ENCODE data around the gene TMEM198. TPM values are rescaled to one million over a fixed set of nuclear protein-coding genes. Genes with fewer than 3 reads are reported as not detected.

The TMEM198 gene
- total and polyA plus RNA-seq, 2 experiments from 2014 or later = 5.6 to 13.7 TPM

DNA sequence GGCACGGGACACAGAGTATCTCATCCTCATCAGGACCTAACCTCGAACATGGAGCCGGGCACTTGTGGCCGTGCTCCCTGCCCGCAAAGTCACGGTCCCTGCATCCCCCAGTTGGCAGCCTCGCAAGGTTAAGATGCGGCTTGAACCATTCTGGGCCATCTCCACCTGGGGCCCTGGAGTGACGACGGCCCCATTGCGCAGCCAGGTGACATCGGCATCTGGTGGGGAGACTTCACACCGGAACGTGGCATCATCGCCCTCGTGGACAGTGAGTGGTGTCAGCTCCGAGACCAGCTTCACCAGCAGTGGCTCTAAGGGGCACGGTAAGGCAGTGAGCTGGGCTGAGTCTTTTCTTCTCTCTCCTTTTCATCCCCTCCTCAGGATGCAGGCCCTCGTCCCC lies 12.6 kb downstream of the TMEM198 start:
- no peak for DNase-seq (ENCODE audit: low spot score)
- TF ChIP-seq, protein P1, sequence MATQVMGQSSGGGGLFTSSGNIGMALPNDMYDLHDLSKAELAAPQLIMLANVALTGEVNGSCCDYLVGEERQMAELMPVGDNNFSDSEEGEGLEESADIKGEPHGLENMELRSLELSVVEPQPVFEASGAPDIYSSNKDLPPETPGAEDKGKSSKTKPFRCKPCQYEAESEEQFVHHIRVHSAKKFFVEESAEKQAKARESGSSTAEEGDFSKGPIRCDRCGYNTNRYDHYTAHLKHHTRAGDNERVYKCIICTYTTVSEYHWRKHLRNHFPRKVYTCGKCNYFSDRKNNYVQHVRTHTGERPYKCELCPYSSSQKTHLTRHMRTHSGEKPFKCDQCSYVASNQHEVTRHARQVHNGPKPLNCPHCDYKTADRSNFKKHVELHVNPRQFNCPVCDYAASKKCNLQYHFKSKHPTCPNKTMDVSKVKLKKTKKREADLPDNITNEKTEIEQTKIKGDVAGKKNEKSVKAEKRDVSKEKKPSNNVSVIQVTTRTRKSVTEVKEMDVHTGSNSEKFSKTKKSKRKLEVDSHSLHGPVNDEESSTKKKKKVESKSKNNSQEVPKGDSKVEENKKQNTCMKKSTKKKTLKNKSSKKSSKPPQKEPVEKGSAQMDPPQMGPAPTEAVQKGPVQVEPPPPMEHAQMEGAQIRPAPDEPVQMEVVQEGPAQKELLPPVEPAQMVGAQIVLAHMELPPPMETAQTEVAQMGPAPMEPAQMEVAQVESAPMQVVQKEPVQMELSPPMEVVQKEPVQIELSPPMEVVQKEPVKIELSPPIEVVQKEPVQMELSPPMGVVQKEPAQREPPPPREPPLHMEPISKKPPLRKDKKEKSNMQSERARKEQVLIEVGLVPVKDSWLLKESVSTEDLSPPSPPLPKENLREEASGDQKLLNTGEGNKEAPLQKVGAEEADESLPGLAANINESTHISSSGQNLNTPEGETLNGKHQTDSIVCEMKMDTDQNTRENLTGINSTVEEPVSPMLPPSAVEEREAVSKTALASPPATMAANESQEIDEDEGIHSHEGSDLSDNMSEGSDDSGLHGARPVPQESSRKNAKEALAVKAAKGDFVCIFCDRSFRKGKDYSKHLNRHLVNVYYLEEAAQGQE (IDR thresholded peaks at IDR 0.05; ENCODE audit: unreplicated experiment) = no peak
- TF ChIP-seq, protein P2, sequence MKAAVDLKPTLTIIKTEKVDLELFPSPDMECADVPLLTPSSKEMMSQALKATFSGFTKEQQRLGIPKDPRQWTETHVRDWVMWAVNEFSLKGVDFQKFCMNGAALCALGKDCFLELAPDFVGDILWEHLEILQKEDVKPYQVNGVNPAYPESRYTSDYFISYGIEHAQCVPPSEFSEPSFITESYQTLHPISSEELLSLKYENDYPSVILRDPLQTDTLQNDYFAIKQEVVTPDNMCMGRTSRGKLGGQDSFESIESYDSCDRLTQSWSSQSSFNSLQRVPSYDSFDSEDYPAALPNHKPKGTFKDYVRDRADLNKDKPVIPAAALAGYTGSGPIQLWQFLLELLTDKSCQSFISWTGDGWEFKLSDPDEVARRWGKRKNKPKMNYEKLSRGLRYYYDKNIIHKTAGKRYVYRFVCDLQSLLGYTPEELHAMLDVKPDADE (IDR thresholded peaks at IDR 0.05) = no peak
- H3K9me3 Mint-ChIP-seq = no peaks in the 10 kb centered on the region
- no peak for ATAC-seq
- Histone ChIP-seq H2AFZ (no peak overlapping the region), H3K4me2 (no peak overlapping the region), H3K4me1 (ENCODE audit: insufficient read depth) (peaks cover 26% of the 10 kb centered on the region), H3K79me2 (replicated peaks; ENCODE audit: insufficient read depth) (no peaks in the 10 kb centered on the region), H4K20me1 (replicated peaks; ENCODE audit: insufficient read depth) (no peaks in the 10 kb centered on the region), H3K27me3 (ENCODE audit: insufficient read depth) (peaks cover 17% of the 10 kb centered on the region), H3K9me2 (ENCODE audit: insufficient read depth) (no peaks in the 10 kb centered on the region), H3K36me3 (ENCODE audit: insufficient read depth) (no peaks in the 10 kb centered on the region; the same call in 1 of the 2 replicates), H3K4me3 (no peak overlapping the region), H3F3A (replicated peaks; ENCODE audit: low read depth) (peaks cover 10% of the 10 kb centered on the region; the same call in 1 of the 2 replicates), H3K27ac (ENCODE audit: low read depth) (no peak overlapping the region)
- H3K4me3 Mint-ChIP-seq = no peak overlapping the region
- peaks cover 31% of the 10 kb centered on the region for H3K27me3 Mint-ChIP-seq (ENCODE audit: insufficient read depth, low read depth, poor library complexity)
- H3K4me1 Mint-ChIP-seq = peaks cover 28% of the 10 kb centered on the region
- no peak overlapping the region for H3K27ac Mint-ChIP-seq
- H3K36me3 Mint-ChIP-seq (ENCODE audit: low read depth) = peaks cover 13% of the 10 kb centered on the region; the same call in 2 of the 3 replicates

- no peak overlapping the region for H3K4me3 ChIP-seq
- no peak overlapping the region for H3K27ac Mint-ChIP-seq
Observed at GRCh38 chr2:219557320-219557719, 13.5 kb downstream of the TMEM198 start.

More at GRCh38 chr2:219557320-219557719, 13.5 kb downstream of the TMEM198 start:
- DNase-seq (ENCODE audit: low spot score) = no peak
- H4K20me1 ChIP-seq (replicated peaks; ENCODE audit: insufficient read depth) = no peaks in the 10 kb centered on the region
- ATAC-seq = no peak
- Mint-ChIP-seq H3K36me3 (ENCODE audit: low read depth) (peaks cover 15% of the 10 kb centered on the region), H3K9me3 (no peaks in the 10 kb centered on the region), H3K27me3 (ENCODE audit: insufficient read depth, low read depth, poor library complexity) (peaks cover 33% of the 10 kb centered on the region), H3K4me1 (peaks cover 37% of the 10 kb centered on the region), H3K4me3 (no peak overlapping the region)
- H2AFZ ChIP-seq = no peak overlapping the region
- H3K4me1 ChIP-seq (ENCODE audit: insufficient read depth) = peaks cover 35% of the 10 kb centered on the region
- TF ChIP-seq JUNB (IDR thresholded peaks at IDR 0.05; ENCODE audit: unreplicated experiment) (no peak), EZH2phosphoT487 (IDR thresholded peaks at IDR 0.05; ENCODE audit: unreplicated experiment) (no peak), ZNF462 (CRISPR knock-in tag; IDR thresholded peaks at IDR 0.05) (no peak), NANOG (IDR thresholded peaks at IDR 0.05; ENCODE audit: borderline replicate concordance) (no peak)
- H3F3A ChIP-seq (replicated peaks; ENCODE audit: low read depth) = peaks cover 11% of the 10 kb centered on the region; the same call in 1 of the 2 replicates
- no peak overlapping the region for H3K27ac ChIP-seq (ENCODE audit: low read depth)
- H3K9me2 ChIP-seq (ENCODE audit: insufficient read depth) = no peaks in the 10 kb centered on the region
- no peaks in the 10 kb centered on the region; the same call in 1 of the 2 replicates for H3K36me3 ChIP-seq (ENCODE audit: insufficient read depth)
- H3K79me2 ChIP-seq (replicated peaks; ENCODE audit: insufficient read depth) = no peaks in the 10 kb centered on the region
- peaks cover 17% of the 10 kb centered on the region for H3K27me3 ChIP-seq (ENCODE audit: insufficient read depth)
- H3K4me2 ChIP-seq = no peak overlapping the region

Measured in GM23338 (cell line).